Stimulated activated CD4-positive, alpha-beta T cell treated with anti-CD3 and anti-CD28 coated beads, Interleukin-12 subunit alpha, Interleukin-12 subunit beta, amount 100 ng/mL, for 4 hours (primary cell): ENCODE data around the gene APBA3.

Source experiments
- DNase-seq: peaks from one replicate; pipeline ENCODE4 v3.0.0-alpha.2; 2020

The APBA3 gene

GRCh38 chr19:3712663-3713611 is 48.6 kb downstream of the APBA3 start:
- no peak for DNase-seq

DNA sequence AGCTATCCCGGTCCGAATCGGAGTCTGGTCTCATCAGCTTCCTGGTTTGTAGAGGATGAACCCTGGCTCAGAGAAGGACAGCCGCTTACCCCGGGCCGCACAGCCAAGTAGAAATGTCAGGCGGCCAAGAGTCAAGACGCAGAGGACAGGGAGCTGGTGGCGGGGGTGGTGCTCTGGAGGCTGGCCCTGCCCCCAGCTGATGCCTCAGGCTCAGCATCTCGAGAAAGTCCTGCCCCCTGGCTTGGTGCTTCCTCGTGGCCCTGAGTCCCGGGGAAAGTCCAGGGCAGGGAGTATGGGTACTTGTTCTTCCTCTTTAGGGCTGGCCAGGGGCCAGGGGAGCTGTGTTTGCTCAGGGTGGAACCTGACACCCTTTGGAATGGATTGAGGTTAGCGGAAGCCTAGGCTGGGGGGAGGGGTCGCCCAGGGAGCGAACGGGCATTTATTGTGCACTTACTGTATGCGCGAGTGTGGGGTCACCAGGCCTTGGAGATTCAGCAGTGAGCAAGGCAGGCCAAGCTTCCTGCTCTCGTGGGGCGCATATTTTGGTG is 51.2 kb downstream of the APBA3 start:
- DNase-seq = no peak

DNA sequence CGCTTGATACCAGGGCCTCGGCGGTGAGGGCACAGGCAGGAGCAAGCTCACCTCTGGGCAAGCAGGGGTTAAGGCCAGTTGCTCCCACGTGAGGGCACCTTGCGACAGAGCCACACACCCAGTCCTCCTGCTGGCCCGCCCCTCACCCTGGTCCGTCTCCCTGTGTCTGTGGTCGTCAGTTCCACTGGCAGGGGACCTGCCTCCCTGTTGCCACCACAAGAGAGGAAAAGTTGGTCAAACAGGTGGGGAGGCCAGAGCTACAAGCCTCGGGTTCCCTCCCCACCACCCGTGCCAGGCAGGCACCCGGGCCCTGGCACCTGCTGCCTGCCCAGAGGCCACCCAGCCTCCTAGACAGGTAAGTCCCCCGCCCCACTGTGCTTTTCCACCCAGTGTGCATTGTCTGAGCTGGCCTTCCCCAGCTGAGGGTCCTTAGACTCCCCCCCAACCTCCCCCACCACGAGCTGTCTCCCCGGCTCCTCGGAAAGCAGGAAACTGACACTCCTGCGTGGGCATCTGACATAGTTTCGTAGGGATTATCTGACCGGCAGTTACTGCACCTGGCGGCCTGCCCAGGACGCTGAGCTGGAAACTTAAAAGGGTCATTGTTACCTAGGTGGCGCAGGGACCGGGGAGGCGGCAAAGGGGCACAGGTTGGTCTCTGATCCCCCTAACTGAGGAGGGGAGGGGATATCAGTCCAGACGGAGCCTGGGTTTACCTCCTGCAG is 53.1 kb downstream of the APBA3 start, which contains the start of gene TJP3:
Gene TJP3 (plus strand): TSS at position 178 of the 725 bp plus-strand sequence. CDS start 20,049 bp downstream, outside the sequence.
- DNase-seq = no peak

GRCh38 chr19:3707868-3708206 is 53.7 kb downstream of the APBA3 start:
- DNase-seq = no peak

GRCh38 chr19:3701200-3701599 is 60.3 kb downstream of the APBA3 start:
- DNase-seq = no peak
